Upper lobe of left lung (tissue), 6 donors: ENCODE measurements around the gene GYG1. TPM values are rescaled to one million over a fixed set of nuclear protein-coding genes. Genes with fewer than 3 reads are reported as not detected.
"Not testable (repeated sequence)": the region's sequence is repeated elsewhere in the genome, so short reads cannot be mapped to it uniquely, and the experiment has no call there.

Source experiments
- ATAC-seq, 2 donors: fragments of 200-7000 bp; cut with Tn5 transposase; one replicate each; pipeline ENCODE4 v1.9.1; 2022; ENCODE audit warnings: mild to moderate bottlenecking in 2 of 2, moderate library complexity in 2 of 2; ENCODE audit not compliant: low FRiP score in 2 of 2
- DNase-seq, 2 donors: peaks; one replicate each; pipeline ENCODE4 v3.0.0-alpha.2; 2019 to 2020
- H3K27ac ChIP-seq, 4 donors: fragments of 200-600 bp; sonication (generic); one replicate each; pipeline ENCODE4 v1.5.1; 2016 to 2019
- H3K27me3 ChIP-seq, 4 donors: fragments of 200-600 bp; sonication (generic); one replicate each; pipeline ENCODE4 v1.5.1; 2017 to 2019
- H3K36me3 ChIP-seq, 4 donors: fragments of 200-600 bp; sonication (generic); one replicate each; pipeline ENCODE4 v1.5.1; 2016 to 2019
- H3K4me1 ChIP-seq, 4 donors: fragments of 200-600 bp; sonication (generic); one replicate each; pipeline ENCODE4 v1.5.1; 2018 to 2019
- H3K4me3 ChIP-seq, 4 donors: fragments of 200-600 bp; sonication (generic); one replicate each; pipeline ENCODE4 v1.5.1; 2017 to 2019; ENCODE audit warnings: mild to moderate bottlenecking in 2 of 4, moderate library complexity in 1 of 4
- H3K9me3 ChIP-seq, 4 donors: fragments of 200-600 bp; sonication (generic); one replicate each; pipeline ENCODE4 v1.5.1; 2018 to 2019
- CTCF ChIP-seq, 6 experiments: fragments of 450-650 bp in 4 of 6; fragments of 200-600 bp in 2 of 6; sonication (generic) in 2 of 6; IDR thresholded peaks; one replicate each; pipeline ENCODE4 v1.5.1; 2016 to 2019; ENCODE audit warnings: antibody characterized with exemption in 6 of 6
- EP300 ChIP-seq, 4 donors: sonication (generic); formaldehyde crosslinking; IDR thresholded peaks; one replicate each; pipeline ENCODE4 v1.5.1; 2017; ENCODE audit warnings: antibody characterized with exemption in 4 of 4, control low read depth in 2 of 4
- POLR2A ChIP-seq, 4 donors: fragments of 450-650 bp; IDR thresholded peaks; one replicate each; pipeline ENCODE4 v1.5.1; 2016 to 2017; ENCODE audit warnings: antibody characterized with exemption in 4 of 4, mild to moderate bottlenecking in 2 of 4
- POLR2AphosphoS5 ChIP-seq, 2 donors: sonication (generic); formaldehyde crosslinking; IDR thresholded peaks; one replicate each; pipeline ENCODE4 v1.5.1; 2017; ENCODE audit warnings: antibody characterized with exemption in 2 of 2
- WGBS, 2 donors: methylation state at CpG; one replicate each; pipeline ENCODE4 v1.1.5; 2017 to 2018; 5-methylcytosine and 5-hydroxymethylcytosine counted together
- total RNA-seq, 6 donors: library from RNA; depleted of rRNA in 4 of 6; stranded (reverse); fragments of >200 nt in 4 of 6; gene quantifications; one replicate each; pipeline versions ENCODE4 v1.1.0 to v1.2.1, GENCODE V29; 2016 to 2021
- donor health status: DM: no; HTN: no; CAD: no; lungs with moderate emphysema.
- donor health status: DM: no; HTN: yes; CAD: no; lungs with severe emphysema.

The GYG1 gene
- total RNA-seq, 6 donors from 2014 or later, result 10.5 to 48.6 (median 31.5) TPM

- no peaks in the 10 kb centered on the region for H3K4me1 ChIP-seq
- no peak overlapping the region for H3K4me3 ChIP-seq
- no peaks in the 10 kb centered on the region for H3K27me3 ChIP-seq
- 90 to 91% methylated on average over 6 of the region's 6 CpGs for WGBS, 2 donors
- DNase-seq (no peak), ATAC-seq (no peak)
- TF ChIP-seq POLR2AphosphoS5 (IDR thresholded peaks at IDR 0.05), result no peak
- no peak for TF ChIP-seq CTCF (IDR thresholded peaks at IDR 0.05)
- no peak for TF ChIP-seq POLR2A (IDR thresholded peaks at IDR 0.05)
- TF ChIP-seq EP300 (IDR thresholded peaks at IDR 0.05), result no peak
- H3K9me3 ChIP-seq, result no peaks in the 10 kb centered on the region
- peak overlapping the region in 3 of 4 donors; percentile 2 to 50 (median 28) for H3K27ac ChIP-seq
- no peaks in the 10 kb centered on the region for H3K36me3 ChIP-seq
Observed at GRCh38 chr3:148975696-148976095, 15.6 kb upstream of the GYG1 start.

- ATAC-seq, result no peak
- Histone ChIP-seq H3K27ac (no peak overlapping the region), H3K4me3 (no peak overlapping the region), H3K9me3 (no peaks in the 10 kb centered on the region), H3K4me1 (no peaks in the 10 kb centered on the region), H3K36me3 (no peaks in the 10 kb centered on the region), H3K27me3 (no peaks in the 10 kb centered on the region)
- 100% methylated on average over 1 of the region's 1 CpG for WGBS, 2 donors
- TF ChIP-seq POLR2AphosphoS5 (IDR thresholded peaks at IDR 0.05) (no peak), POLR2A (IDR thresholded peaks at IDR 0.05) (no peak), EP300 (IDR thresholded peaks at IDR 0.05) (no peak), CTCF (IDR thresholded peaks at IDR 0.05) (no peak)
- DNase-seq, result no peak
Observed at GRCh38 chr3:148981273-148981672, 10.1 kb upstream of the GYG1 start.

DNA sequence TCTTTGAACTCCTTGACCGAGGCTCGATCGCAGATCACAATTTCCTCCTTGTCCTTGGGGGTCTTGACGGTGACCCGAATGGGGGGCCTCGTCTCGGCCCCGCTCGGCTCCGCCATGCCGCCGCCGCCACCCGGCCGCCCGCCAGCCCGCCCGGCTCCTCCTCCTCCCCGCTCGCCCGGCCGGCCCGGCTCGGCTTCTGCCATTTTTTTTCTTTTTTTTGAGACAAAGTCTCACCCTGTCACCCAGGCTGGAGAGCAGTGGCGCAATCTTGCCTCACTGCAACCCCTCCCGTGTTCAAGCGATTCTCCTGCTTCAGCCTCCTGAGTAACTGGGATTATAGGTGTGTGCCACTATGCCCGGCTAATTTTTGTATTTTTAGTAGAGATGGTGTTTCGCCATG lies 3.8 kb upstream of the GYG1 start:
- H3K36me3 ChIP-seq, H3K27ac ChIP-seq, H3K27me3 ChIP-seq, H3K4me3 ChIP-seq, H3K4me1 ChIP-seq, H3K9me3 ChIP-seq, ATAC-seq: not testable (repeated sequence)
- WGBS, 2 donors, result 95% methylated on average over 24 to 29 of the region's 29 CpGs
- peak in 1 of 2 donors; percentile 73 for DNase-seq

DNA sequence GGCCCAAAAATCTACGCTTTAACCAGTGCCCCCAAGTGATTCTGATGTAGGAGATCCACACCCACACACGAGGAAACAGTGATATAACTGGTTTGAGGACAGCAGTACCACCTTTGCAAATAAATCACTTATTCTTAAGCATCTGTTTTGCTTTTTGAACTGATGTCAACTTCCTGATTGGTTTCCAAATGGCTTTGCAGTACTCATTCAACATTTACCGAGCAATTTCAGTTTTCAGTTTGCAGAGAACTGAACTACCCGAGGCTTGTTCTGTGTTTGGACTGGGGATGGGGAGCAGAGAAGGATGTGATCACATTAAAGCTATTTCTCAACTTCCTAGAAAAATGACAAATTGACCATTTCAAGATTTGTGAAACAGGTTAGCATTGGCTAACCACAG lies 1.1 kb upstream of the GYG1 start:
- DNase-seq, result no peak
- Histone ChIP-seq H3K4me1 (peaks cover 13 to 16% (median 13%) of the 10 kb centered on the region in 4 donors), H3K4me3 (no peak overlapping the region), H3K27me3 (no peaks in the 10 kb centered on the region), H3K9me3 (no peaks in the 10 kb centered on the region), H3K36me3 (peaks cover 3 to 12% (median 5%) of the 10 kb centered on the region in 4 donors), H3K27ac (peak overlapping the region in 2 of 4 donors; percentile 96 to 99)
- no peak for TF ChIP-seq POLR2A (IDR thresholded peaks at IDR 0.05)
- no peak for TF ChIP-seq POLR2AphosphoS5 (IDR thresholded peaks at IDR 0.05)
- TF ChIP-seq EP300 (IDR thresholded peaks at IDR 0.05), result no peak
- no peak for TF ChIP-seq CTCF (IDR thresholded peaks at IDR 0.05)
- ATAC-seq, result no peak
- WGBS, 2 donors, result 46 to 61% methylated on average over 4 of the region's 4 CpGs

GRCh38 chr3:148992027-148992634 lies 791 bp downstream of the GYG1 start:
- no peak for TF ChIP-seq EP300 (IDR thresholded peaks at IDR 0.05)
- TF ChIP-seq CTCF (IDR thresholded peaks at IDR 0.05), result no peak
- TF ChIP-seq POLR2A (IDR thresholded peaks at IDR 0.05), result no peak
- TF ChIP-seq POLR2AphosphoS5 (IDR thresholded peaks at IDR 0.05), result no peak
- Histone ChIP-seq H3K27ac (peak overlapping the region; percentile 95 to 99 (median 96)), H3K27me3 (no peaks in the 10 kb centered on the region), H3K9me3 (no peaks in the 10 kb centered on the region), H3K4me1 (peaks cover 13 to 16% (median 13%) of the 10 kb centered on the region in 4 donors), H3K4me3 (peak overlapping the region; percentile 66 to 93 (median 92)), H3K36me3 (peaks cover 3 to 31% (median 17%) of the 10 kb centered on the region in 4 donors)
- ATAC-seq, result peak; percentile 66
- WGBS, 2 donors, result 2 to 28% methylated on average over 3 to 34 of the region's 34 CpGs
- peak; percentile 58 to 92 for DNase-seq
